Adrenal gland (tissue), 5 donors: ENCODE measurements around the gene DYRK1A.

Experiments used
- POLR2A ChIP-seq, 2 donors: fragments of 450-650 bp; IDR thresholded peaks; one replicate each; pipeline ENCODE4 v1.6.1; 2017; ENCODE audit warnings: antibody characterized with exemption in 2 of 2, mild to moderate bottlenecking in 2 of 2, moderate library complexity in 1 of 2
- TF ChIP-seq, protein P1 (sequence below), 6 experiments: fragments of 450-650 bp in 4 of 6; fragments of 200-600 bp in 2 of 6; sonication (generic) in 1 of 6; IDR thresholded peaks; 1 replicate in 5 of 6; 2 replicates in 1 of 6; pipeline versions ENCODE4 v1.5.1 to v1.8.0; 2016 to 2021; ENCODE audit warnings: antibody characterized with exemption in 6 of 6, mild to moderate bottlenecking in 2 of 6, moderate library complexity in 1 of 6
- donor health status: DM: no; HTN: no; CAD: no.

GRCh38 chr21:37554661-37555379, 188.2 kb downstream of the DYRK1A start:
- TF ChIP-seq, protein P1, sequence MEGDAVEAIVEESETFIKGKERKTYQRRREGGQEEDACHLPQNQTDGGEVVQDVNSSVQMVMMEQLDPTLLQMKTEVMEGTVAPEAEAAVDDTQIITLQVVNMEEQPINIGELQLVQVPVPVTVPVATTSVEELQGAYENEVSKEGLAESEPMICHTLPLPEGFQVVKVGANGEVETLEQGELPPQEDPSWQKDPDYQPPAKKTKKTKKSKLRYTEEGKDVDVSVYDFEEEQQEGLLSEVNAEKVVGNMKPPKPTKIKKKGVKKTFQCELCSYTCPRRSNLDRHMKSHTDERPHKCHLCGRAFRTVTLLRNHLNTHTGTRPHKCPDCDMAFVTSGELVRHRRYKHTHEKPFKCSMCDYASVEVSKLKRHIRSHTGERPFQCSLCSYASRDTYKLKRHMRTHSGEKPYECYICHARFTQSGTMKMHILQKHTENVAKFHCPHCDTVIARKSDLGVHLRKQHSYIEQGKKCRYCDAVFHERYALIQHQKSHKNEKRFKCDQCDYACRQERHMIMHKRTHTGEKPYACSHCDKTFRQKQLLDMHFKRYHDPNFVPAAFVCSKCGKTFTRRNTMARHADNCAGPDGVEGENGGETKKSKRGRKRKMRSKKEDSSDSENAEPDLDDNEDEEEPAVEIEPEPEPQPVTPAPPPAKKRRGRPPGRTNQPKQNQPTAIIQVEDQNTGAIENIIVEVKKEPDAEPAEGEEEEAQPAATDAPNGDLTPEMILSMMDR (IDR thresholded peaks at IDR 0.05), result no peak
- no peak for TF ChIP-seq POLR2A (IDR thresholded peaks at IDR 0.05)
